C4-2B (cell line): Measurements from ENCODE around the gene ING2.

Experiments
- ZFX ChIP-seq: fragments of 450-650 bp; IDR thresholded peaks from 2 replicates; pipeline ENCODE4 v1.6.1; 2017
- TF ChIP-seq, protein P1 (sequence below): fragments of 450-650 bp; conservative IDR thresholded peaks from 2 replicates; pipeline ENCODE4 v1.5.1; 2017; ENCODE audit warnings: mild to moderate bottlenecking

DNA sequence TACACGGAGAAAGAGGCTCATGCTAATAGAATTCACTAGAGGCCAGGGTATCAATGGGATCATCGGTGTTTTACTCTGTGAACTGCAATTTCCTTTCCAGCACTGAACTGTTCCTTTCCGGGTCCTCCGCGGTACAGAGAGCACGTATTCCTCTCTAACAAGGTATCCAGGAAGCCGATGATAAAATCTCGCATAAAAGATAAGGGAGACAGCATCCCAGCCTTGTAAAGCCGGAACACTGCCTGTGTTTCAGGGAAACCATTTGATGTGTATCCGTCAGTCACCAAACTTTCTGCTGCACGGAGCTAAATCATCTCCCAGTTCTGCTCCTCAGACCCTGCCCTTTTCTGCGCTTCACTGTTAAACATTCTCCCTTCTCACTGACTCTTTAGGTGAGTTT lies 54.0 kb downstream of the ING2 start:
- TF ChIP-seq, protein P1, sequence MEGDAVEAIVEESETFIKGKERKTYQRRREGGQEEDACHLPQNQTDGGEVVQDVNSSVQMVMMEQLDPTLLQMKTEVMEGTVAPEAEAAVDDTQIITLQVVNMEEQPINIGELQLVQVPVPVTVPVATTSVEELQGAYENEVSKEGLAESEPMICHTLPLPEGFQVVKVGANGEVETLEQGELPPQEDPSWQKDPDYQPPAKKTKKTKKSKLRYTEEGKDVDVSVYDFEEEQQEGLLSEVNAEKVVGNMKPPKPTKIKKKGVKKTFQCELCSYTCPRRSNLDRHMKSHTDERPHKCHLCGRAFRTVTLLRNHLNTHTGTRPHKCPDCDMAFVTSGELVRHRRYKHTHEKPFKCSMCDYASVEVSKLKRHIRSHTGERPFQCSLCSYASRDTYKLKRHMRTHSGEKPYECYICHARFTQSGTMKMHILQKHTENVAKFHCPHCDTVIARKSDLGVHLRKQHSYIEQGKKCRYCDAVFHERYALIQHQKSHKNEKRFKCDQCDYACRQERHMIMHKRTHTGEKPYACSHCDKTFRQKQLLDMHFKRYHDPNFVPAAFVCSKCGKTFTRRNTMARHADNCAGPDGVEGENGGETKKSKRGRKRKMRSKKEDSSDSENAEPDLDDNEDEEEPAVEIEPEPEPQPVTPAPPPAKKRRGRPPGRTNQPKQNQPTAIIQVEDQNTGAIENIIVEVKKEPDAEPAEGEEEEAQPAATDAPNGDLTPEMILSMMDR, result no peak
- no peak for TF ChIP-seq ZFX
